ENCODE results near the gene TANGO2.
A peak's percentile ranks its signal among the peaks of the same experiment; 100 is the strongest.

The TANGO2 gene

GRCh38 chr22:20083891-20084546, 63.1 kb downstream of the TANGO2 start:
- no peaks in the 10 kb centered on the region for H3K27me3 ChIP-seq (ENCODE audit: control insufficient read depth in 1 of 2, insufficient read depth in 1 of 2, low read length in 2 of 2)
- no peak overlapping the region for H2BK12ac ChIP-seq (ENCODE audit: low read length in 2 of 2)
- WGBS = 92% methylated on average over 10 of the region's 10 CpGs
- H4K8ac ChIP-seq (ENCODE audit: low read length) = no peak overlapping the region
- no peak overlapping the region for H2AFZ ChIP-seq (ENCODE audit: low read depth, low read length)
- H4K91ac ChIP-seq (ENCODE audit: low read length) = no peak overlapping the region
- no peak overlapping the region for H3K14ac ChIP-seq (ENCODE audit: low read length in 2 of 2)
- H3K9ac ChIP-seq (ENCODE audit: low read length) = no peak overlapping the region
- H3K23ac ChIP-seq (ENCODE audit: low read length in 2 of 2) = no peak overlapping the region
- no peaks in the 10 kb centered on the region for H3K9me3 ChIP-seq (ENCODE audit: control insufficient read depth, low read length)
- no peak overlapping the region for H3K4me2 ChIP-seq (ENCODE audit: low read length, poor library complexity, severe bottlenecking)
- no peak overlapping the region for H3K4me3 ChIP-seq (ENCODE audit: insufficient read depth in 1 of 2, low read depth in 1 of 2, low read length in 2 of 2)
- H3K27ac ChIP-seq (ENCODE audit: low read length, poor library complexity, severe bottlenecking) = no peak overlapping the region
- H3K4ac ChIP-seq (ENCODE audit: low read depth in 1 of 2, low read length in 2 of 2) = no peak overlapping the region
- H2BK5ac ChIP-seq (ENCODE audit: low read depth, low read length, poor library complexity, severe bottlenecking) = no peak overlapping the region
- peaks cover 18% of the 10 kb centered on the region for H3K79me1 ChIP-seq (replicated peaks; ENCODE audit: low read length, poor library complexity, severe bottlenecking)
- H3K4me1 ChIP-seq (ENCODE audit: control insufficient read depth, insufficient read depth, low read depth, low read length) = peaks cover 27% of the 10 kb centered on the region
- no peak overlapping the region for H2BK15ac ChIP-seq (ENCODE audit: low read depth, poor library complexity, severe bottlenecking)
- H2AK5ac ChIP-seq (ENCODE audit: low read length, severe bottlenecking) = no peak overlapping the region
- no peak for DNase-seq
- H2BK120ac ChIP-seq (ENCODE audit: low read depth, low read length) = no peak overlapping the region
- no peak overlapping the region for H3K18ac ChIP-seq (ENCODE audit: low read depth in 1 of 2, low read length in 2 of 2)
- H3K36me3 ChIP-seq (ENCODE audit: control insufficient read depth in 1 of 2, insufficient read depth in 2 of 2, low read depth in 1 of 2, low read length in 2 of 2) = peaks cover 38 to 46% of the 10 kb centered on the region in 2 experiments

DNA sequence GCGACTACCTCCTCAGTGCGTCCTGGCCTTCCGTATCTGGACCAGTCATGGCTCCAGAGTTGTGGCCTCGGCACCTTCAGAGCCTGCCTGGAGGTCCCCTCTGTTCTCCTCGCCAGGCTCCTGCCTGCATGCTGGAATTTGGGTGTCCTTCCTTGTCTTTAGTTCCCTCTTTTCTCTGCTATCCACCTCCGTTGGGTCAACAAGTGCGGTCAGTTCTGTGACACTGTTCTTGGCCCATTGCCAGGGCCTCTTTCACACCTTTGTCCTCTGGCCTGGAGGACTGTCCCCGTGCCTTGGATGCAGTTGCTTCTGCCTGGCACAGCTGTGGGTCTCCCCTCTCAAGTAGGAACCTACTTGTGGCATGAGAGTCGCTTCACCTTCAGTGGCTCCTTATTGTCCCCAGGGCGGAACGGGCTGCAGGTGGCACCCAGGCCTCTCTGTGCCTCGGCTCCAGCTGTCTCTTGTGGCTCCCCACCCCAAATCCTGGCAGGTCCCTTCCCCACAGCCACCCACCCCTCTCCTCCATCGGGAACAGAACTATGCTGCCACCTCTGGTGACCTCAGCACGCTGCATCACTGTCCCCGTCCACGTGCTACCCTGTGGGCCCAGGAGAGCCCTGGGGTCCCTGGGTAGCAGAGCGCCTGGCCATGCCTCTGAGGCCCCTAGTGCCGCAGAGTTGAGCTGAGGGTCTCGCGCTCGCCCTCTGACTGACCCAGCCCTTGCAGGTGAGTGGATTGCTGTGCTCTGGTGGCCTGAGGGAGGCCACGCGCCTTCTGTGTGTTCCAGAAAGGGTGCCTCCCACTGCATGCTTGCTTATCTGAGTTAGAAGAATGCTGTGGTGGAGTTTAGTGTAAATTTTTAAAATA, 63.9 kb downstream of the TANGO2 start:
- Histone ChIP-seq H3K36me3 (ENCODE audit: control insufficient read depth in 1 of 2, insufficient read depth in 2 of 2, low read depth in 1 of 2, low read length in 2 of 2) (peaks cover 46 to 54% of the 10 kb centered on the region in 2 experiments), H4K8ac (ENCODE audit: low read length) (no peak overlapping the region), H3K9me3 (ENCODE audit: control insufficient read depth, low read length) (no peaks in the 10 kb centered on the region), H3K4me1 (ENCODE audit: control insufficient read depth, insufficient read depth, low read depth, low read length) (peaks cover 27% of the 10 kb centered on the region), H2BK12ac (ENCODE audit: low read length in 2 of 2) (no peak overlapping the region), H3K4ac (ENCODE audit: low read depth in 1 of 2, low read length in 2 of 2) (no peak overlapping the region), H2BK5ac (ENCODE audit: low read depth, low read length, poor library complexity, severe bottlenecking) (no peak overlapping the region), H3K4me3 (ENCODE audit: insufficient read depth in 1 of 2, low read depth in 1 of 2, low read length in 2 of 2) (no peak overlapping the region), H4K91ac (ENCODE audit: low read length) (no peak overlapping the region), H3K4me2 (ENCODE audit: low read length, poor library complexity, severe bottlenecking) (no peak overlapping the region), H2AFZ (ENCODE audit: low read depth, low read length) (no peak overlapping the region), H2BK120ac (ENCODE audit: low read depth, low read length) (no peak overlapping the region), H3K79me1 (replicated peaks; ENCODE audit: low read length, poor library complexity, severe bottlenecking) (peaks cover 25% of the 10 kb centered on the region), H3K23ac (ENCODE audit: low read length in 2 of 2) (no peak overlapping the region), H3K27ac (ENCODE audit: low read length, poor library complexity, severe bottlenecking) (no peak overlapping the region), H3K18ac (ENCODE audit: low read depth in 1 of 2, low read length in 2 of 2) (no peak overlapping the region), H3K14ac (ENCODE audit: low read length in 2 of 2) (no peak overlapping the region), H3K27me3 (ENCODE audit: control insufficient read depth in 1 of 2, insufficient read depth in 1 of 2, low read length in 2 of 2) (no peaks in the 10 kb centered on the region), H2AK5ac (ENCODE audit: low read length, severe bottlenecking) (no peak overlapping the region), H3K9ac (ENCODE audit: low read length) (no peak overlapping the region), H2BK15ac (ENCODE audit: low read depth, poor library complexity, severe bottlenecking) (no peak overlapping the region)
- WGBS = 80% methylated on average over 23 of the region's 23 CpGs
- DNase-seq = peak; percentile 18

- H3K4ac ChIP-seq (ENCODE audit: low read depth in 1 of 2, low read length in 2 of 2) = no peak overlapping the region
- no peak overlapping the region for H2BK5ac ChIP-seq (ENCODE audit: low read depth, low read length, poor library complexity, severe bottlenecking)
- 97% methylated on average over 20 of the region's 20 CpGs for WGBS
- H3K36me3 ChIP-seq (ENCODE audit: control insufficient read depth in 1 of 2, insufficient read depth in 2 of 2, low read depth in 1 of 2, low read length in 2 of 2) = peaks cover 54 to 62% of the 10 kb centered on the region in 2 experiments
- H3K79me1 ChIP-seq (replicated peaks; ENCODE audit: low read length, poor library complexity, severe bottlenecking) = peaks cover 30% of the 10 kb centered on the region
- H3K23ac ChIP-seq (ENCODE audit: low read length in 2 of 2) = no peak overlapping the region
- no peaks in the 10 kb centered on the region for H3K9me3 ChIP-seq (ENCODE audit: control insufficient read depth, low read length)
- no peak overlapping the region for H3K27ac ChIP-seq (ENCODE audit: low read length, poor library complexity, severe bottlenecking)
- no peak overlapping the region for H2AFZ ChIP-seq (ENCODE audit: low read depth, low read length)
- H4K8ac ChIP-seq (ENCODE audit: low read length) = no peak overlapping the region
- no peak overlapping the region for H2BK12ac ChIP-seq (ENCODE audit: low read length in 2 of 2)
- DNase-seq = no peak
- no peak overlapping the region for H3K4me2 ChIP-seq (ENCODE audit: low read length, poor library complexity, severe bottlenecking)
- no peaks in the 10 kb centered on the region for H3K27me3 ChIP-seq (ENCODE audit: control insufficient read depth in 1 of 2, insufficient read depth in 1 of 2, low read length in 2 of 2)
- no peak overlapping the region for H3K9ac ChIP-seq (ENCODE audit: low read length)
- no peak overlapping the region for H2AK5ac ChIP-seq (ENCODE audit: low read length, severe bottlenecking)
- no peak overlapping the region for H3K4me3 ChIP-seq (ENCODE audit: insufficient read depth in 1 of 2, low read depth in 1 of 2, low read length in 2 of 2)
- H3K4me1 ChIP-seq (ENCODE audit: control insufficient read depth, insufficient read depth, low read depth, low read length) = peaks cover 29% of the 10 kb centered on the region
- no peak overlapping the region for H3K14ac ChIP-seq (ENCODE audit: low read length in 2 of 2)
- no peak overlapping the region for H2BK15ac ChIP-seq (ENCODE audit: low read depth, poor library complexity, severe bottlenecking)
- H2BK120ac ChIP-seq (ENCODE audit: low read depth, low read length) = no peak overlapping the region
- no peak overlapping the region for H4K91ac ChIP-seq (ENCODE audit: low read length)
- no peak overlapping the region for H3K18ac ChIP-seq (ENCODE audit: low read depth in 1 of 2, low read length in 2 of 2)
Measured at GRCh38 chr22:20085651-20086050, 64.7 kb downstream of the TANGO2 start.

DNA sequence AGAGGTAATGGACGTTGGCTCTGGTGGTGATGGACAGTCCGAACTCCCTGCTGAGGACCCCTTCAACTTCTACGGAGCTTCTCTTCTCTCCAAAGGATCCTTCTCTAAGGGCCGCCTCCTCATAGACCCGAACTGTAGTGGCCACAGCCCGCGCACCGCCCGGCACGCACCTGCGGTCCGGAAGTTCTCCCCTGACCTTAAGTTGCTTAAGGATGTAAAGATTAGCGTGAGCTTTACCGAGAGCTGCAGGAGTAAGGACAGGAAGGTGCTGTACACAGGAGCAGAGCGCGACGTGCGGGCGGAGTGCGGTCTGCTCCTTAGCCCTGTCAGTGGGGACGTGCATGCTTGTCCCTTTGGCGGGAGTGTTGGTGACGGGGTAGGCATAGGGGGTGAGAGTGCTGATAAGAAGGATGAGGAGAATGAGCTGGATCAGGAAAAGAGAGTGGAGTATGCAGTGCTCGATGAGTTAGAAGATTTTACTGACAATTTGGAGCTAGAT, 65.2 kb downstream of the TANGO2 start:
- peaks cover 30% of the 10 kb centered on the region for H3K4me1 ChIP-seq (ENCODE audit: control insufficient read depth, insufficient read depth, low read depth, low read length)
- no peak overlapping the region for H4K8ac ChIP-seq (ENCODE audit: low read length)
- no peak overlapping the region for H3K14ac ChIP-seq (ENCODE audit: low read length in 2 of 2)
- no peak overlapping the region for H2AK5ac ChIP-seq (ENCODE audit: low read length, severe bottlenecking)
- no peak overlapping the region for H2BK120ac ChIP-seq (ENCODE audit: low read depth, low read length)
- H3K27ac ChIP-seq (ENCODE audit: low read length, poor library complexity, severe bottlenecking) = no peak overlapping the region
- no peak overlapping the region for H3K4me3 ChIP-seq (ENCODE audit: insufficient read depth in 1 of 2, low read depth in 1 of 2, low read length in 2 of 2)
- no peak overlapping the region for H3K4ac ChIP-seq (ENCODE audit: low read depth in 1 of 2, low read length in 2 of 2)
- no peak overlapping the region for H3K9ac ChIP-seq (ENCODE audit: low read length)
- no peak for DNase-seq
- H2BK12ac ChIP-seq (ENCODE audit: low read length in 2 of 2) = no peak overlapping the region
- no peaks in the 10 kb centered on the region for H3K27me3 ChIP-seq (ENCODE audit: control insufficient read depth in 1 of 2, insufficient read depth in 1 of 2, low read length in 2 of 2)
- H2BK15ac ChIP-seq (ENCODE audit: low read depth, poor library complexity, severe bottlenecking) = no peak overlapping the region
- no peak overlapping the region for H3K23ac ChIP-seq (ENCODE audit: low read length in 2 of 2)
- H3K9me3 ChIP-seq (ENCODE audit: control insufficient read depth, low read length) = no peaks in the 10 kb centered on the region
- no peak overlapping the region for H2AFZ ChIP-seq (ENCODE audit: low read depth, low read length)
- peaks cover 33% of the 10 kb centered on the region for H3K79me1 ChIP-seq (replicated peaks; ENCODE audit: low read length, poor library complexity, severe bottlenecking)
- H2BK5ac ChIP-seq (ENCODE audit: low read depth, low read length, poor library complexity, severe bottlenecking) = no peak overlapping the region
- no peak overlapping the region for H3K18ac ChIP-seq (ENCODE audit: low read depth in 1 of 2, low read length in 2 of 2)
- WGBS = 98% methylated on average over 23 of the region's 24 CpGs
- no peak overlapping the region for H3K4me2 ChIP-seq (ENCODE audit: low read length, poor library complexity, severe bottlenecking)
- H3K36me3 ChIP-seq (ENCODE audit: control insufficient read depth in 1 of 2, insufficient read depth in 2 of 2, low read depth in 1 of 2, low read length in 2 of 2) = peaks cover 59 to 67% of the 10 kb centered on the region in 2 experiments
- H4K91ac ChIP-seq (ENCODE audit: low read length) = no peak overlapping the region

Measured in mesenchymal stem cell (in vitro differentiated cells and primary cell).